ENCODE measurements around the gene PLCH2. TPM values are rescaled to one million over a fixed set of nuclear protein-coding genes. Genes with fewer than 3 reads are reported as not detected.

The PLCH2 gene
- total RNA-seq, 4 donors from 2014 or later = 1.00 to 7.3 (median 4.6) TPM

DNA sequence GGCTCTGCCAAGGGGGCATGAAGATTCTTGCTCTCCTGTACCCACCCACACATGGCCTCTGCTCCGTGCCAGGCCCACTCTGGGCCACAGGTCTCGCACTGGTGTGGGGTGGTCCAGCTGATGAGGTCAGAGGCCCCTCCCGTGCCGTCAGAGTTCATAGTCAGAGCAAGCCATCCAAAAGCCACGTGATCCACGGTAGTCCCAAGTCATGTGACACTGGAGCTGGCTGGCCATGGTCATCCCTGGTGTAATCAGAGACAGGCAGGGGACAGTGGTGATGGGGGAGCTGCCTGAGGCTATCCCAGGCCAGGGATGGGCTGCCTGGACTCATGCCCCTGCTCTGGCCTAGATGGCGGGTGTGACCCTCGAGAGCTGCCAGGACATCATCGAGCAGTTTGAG, 10.5 kb downstream of the PLCH2 start:
- in situ Hi-C loops (cut with MboI; ENCODE audit: low pct_ligation_motif_present in 1 of 4, low pct_unique_long_range_greater_than_20kb in 1 of 4, low sequenced_read_pairs in 3 of 4) (no loop called here), intact Hi-C loops (cut with DNase I; ENCODE audit: low total_unique reads) (no loop called here)
- WGBS, 2 donors (ENCODE audit: low coverage in 1 of 2) = 86% methylated on average over 7 of the region's 9 CpGs; no CpG with 5 or more reads in 1 of the 2 donors
- Histone ChIP-seq H3K4me3 (no peak overlapping the region), H3K9me3 (no peaks in the 10 kb centered on the region), H3K4me1 (no peaks in the 10 kb centered on the region), H3K27me3 (no peaks in the 10 kb centered on the region), H3K36me3 (no peaks in the 10 kb centered on the region), H3K27ac (no peak overlapping the region)
- TF ChIP-seq CTCF (IDR thresholded peaks at IDR 0.05) (no peak), POLR2AphosphoS5 (IDR thresholded peaks at IDR 0.05) (no peak), POLR2A (IDR thresholded peaks at IDR 0.05) (no peak), EP300 (IDR thresholded peaks at IDR 0.05; ENCODE audit: low read depth) (no peak)
- DNase-seq = no peak

DNA sequence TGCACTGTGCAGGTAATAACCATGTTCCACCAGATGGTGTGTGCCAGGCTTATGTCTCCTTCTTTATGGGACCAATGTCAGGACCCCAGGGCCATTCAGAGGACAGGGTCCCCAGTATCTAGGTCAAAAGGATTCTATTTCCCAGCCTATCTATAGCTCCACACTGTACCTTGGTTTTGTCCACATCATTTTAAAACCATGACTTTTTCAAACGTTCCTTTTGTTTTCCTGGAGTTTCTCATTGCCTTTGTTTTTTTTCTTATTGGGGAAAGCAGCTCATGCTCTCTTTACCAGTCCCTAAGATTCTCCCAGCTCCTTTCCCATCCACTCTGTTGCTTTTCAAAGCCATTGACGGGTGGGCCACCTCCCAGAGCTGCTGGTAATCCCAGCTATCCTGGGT, 12.6 kb downstream of the PLCH2 start:
- intact Hi-C loops (cut with DNase I; ENCODE audit: low total_unique reads) = no loop called here
- DNase-seq = no peak
- Histone ChIP-seq H3K4me3 (no peak overlapping the region), H3K27me3 (peaks cover 13% of the 10 kb centered on the region), H3K27ac (no peak overlapping the region), H3K4me1 (no peaks in the 10 kb centered on the region), H3K36me3 (no peaks in the 10 kb centered on the region), H3K9me3 (no peaks in the 10 kb centered on the region)
- TF ChIP-seq POLR2AphosphoS5 (IDR thresholded peaks at IDR 0.05) = no peak
- no peak for TF ChIP-seq POLR2A (IDR thresholded peaks at IDR 0.05)
- in situ Hi-C loops (cut with MboI; ENCODE audit: low pct_ligation_motif_present in 1 of 4, low pct_unique_long_range_greater_than_20kb in 1 of 4, low sequenced_read_pairs in 3 of 4) = no loop called here
- WGBS, 2 donors (ENCODE audit: low coverage in 1 of 2) = 92 to 93% methylated on average over 1 to 2 of the region's 2 CpGs

GRCh38 chr1:2489615-2490014, 13.5 kb downstream of the PLCH2 start:
- in situ Hi-C loops (cut with MboI; ENCODE audit: low pct_ligation_motif_present in 1 of 4, low pct_unique_long_range_greater_than_20kb in 1 of 4, low sequenced_read_pairs in 3 of 4) = no loop called here
- 91% methylated on average over 14 of the region's 14 CpGs; no CpG with 5 or more reads in 1 of the 2 donors for WGBS, 2 donors (ENCODE audit: low coverage in 1 of 2)
- TF ChIP-seq POLR2A (IDR thresholded peaks at IDR 0.05) = no peak
- no peak for TF ChIP-seq POLR2AphosphoS5 (IDR thresholded peaks at IDR 0.05)
- no peak for TF ChIP-seq EP300 (IDR thresholded peaks at IDR 0.05; ENCODE audit: low read depth)
- H3K27ac ChIP-seq = no peak overlapping the region
- H3K27me3 ChIP-seq = peaks cover 13% of the 10 kb centered on the region
- peaks cover 0 to 3% (median 1%) of the 10 kb centered on the region in 4 donors for H3K4me1 ChIP-seq
- H3K4me3 ChIP-seq = no peak overlapping the region
- H3K36me3 ChIP-seq = no peaks in the 10 kb centered on the region
- no peak for DNase-seq
- intact Hi-C loops (cut with DNase I; ENCODE audit: low total_unique reads) = no loop called here
- H3K9me3 ChIP-seq = no peaks in the 10 kb centered on the region

DNA sequence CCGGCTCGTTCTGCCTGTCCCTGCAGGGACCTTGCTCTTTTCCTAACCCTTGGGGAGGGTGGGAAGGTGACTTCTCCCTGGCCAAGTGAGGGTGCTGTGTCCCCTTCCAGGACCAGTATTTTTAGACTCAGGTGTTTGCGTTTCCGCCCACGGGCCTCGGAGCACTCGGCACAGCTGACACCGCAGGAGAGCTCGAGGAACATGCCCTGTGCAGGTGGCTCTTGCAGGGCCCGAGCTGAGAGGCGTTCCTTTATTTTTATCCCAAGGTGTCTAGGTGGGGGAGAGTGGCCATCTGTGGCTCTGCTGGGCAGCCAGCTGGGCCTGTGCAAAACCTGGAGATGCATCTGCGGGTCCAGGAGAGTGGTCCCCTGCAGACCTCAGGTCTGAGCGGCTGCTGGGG, 16.0 kb downstream of the PLCH2 start:
- no peaks in the 10 kb centered on the region for H3K9me3 ChIP-seq
- 71% methylated on average over 12 of the region's 13 CpGs; no CpG with 5 or more reads in 1 of the 2 donors for WGBS, 2 donors (ENCODE audit: low coverage in 1 of 2)

DNA sequence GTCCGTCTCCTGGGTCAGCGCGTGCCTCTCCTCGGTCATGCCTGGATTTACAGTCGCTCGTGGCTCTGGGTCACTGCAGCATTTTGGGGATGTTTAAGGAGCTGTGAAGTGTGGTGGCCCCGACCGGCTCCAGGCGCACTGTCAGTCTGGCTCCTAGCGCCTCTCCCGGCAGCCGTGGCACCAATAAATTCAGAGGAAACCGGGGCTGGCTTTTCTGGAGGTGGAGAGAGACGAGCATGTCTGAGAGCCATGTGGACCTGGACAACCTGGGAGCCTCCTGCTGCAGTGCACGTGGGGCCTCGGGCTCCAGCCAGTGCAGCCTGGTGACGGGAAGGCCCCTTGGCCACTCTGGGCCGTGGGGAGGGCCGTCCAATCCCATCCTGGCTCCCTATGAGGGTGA, 17.1 kb downstream of the PLCH2 start:
- Histone ChIP-seq H3K9me3 (no peaks in the 10 kb centered on the region), H3K27me3 (peaks cover 15% of the 10 kb centered on the region), H3K36me3 (no peaks in the 10 kb centered on the region), H3K4me1 (peaks cover 0 to 3% (median 1%) of the 10 kb centered on the region in 4 donors), H3K4me3 (no peak overlapping the region), H3K27ac (no peak overlapping the region)
- intact Hi-C loops (cut with DNase I; ENCODE audit: low total_unique reads) = no loop called here
- DNase-seq = no peak
- TF ChIP-seq CTCF (IDR thresholded peaks at IDR 0.05) (no peak), EP300 (IDR thresholded peaks at IDR 0.05; ENCODE audit: low read depth) (no peak), POLR2A (IDR thresholded peaks at IDR 0.05) (no peak), POLR2AphosphoS5 (IDR thresholded peaks at IDR 0.05) (no peak)
- in situ Hi-C loops (cut with MboI; ENCODE audit: low pct_ligation_motif_present in 1 of 4, low pct_unique_long_range_greater_than_20kb in 1 of 4, low sequenced_read_pairs in 3 of 4) = no loop called here
- 50% methylated on average over 19 of the region's 19 CpGs; no CpG with 5 or more reads in 1 of the 2 donors for WGBS, 2 donors (ENCODE audit: low coverage in 1 of 2)

More for the DNA sequence above, 16.0 kb downstream of the PLCH2 start:
- intact Hi-C loops (cut with DNase I; ENCODE audit: low total_unique reads) = no loop called here
- TF ChIP-seq POLR2A (IDR thresholded peaks at IDR 0.05) = no peak
- TF ChIP-seq EP300 (IDR thresholded peaks at IDR 0.05; ENCODE audit: low read depth) = no peak
- no peak for TF ChIP-seq POLR2AphosphoS5 (IDR thresholded peaks at IDR 0.05)
- TF ChIP-seq CTCF (IDR thresholded peaks at IDR 0.05) = no peak
- no peak for DNase-seq
- in situ Hi-C loops (cut with MboI; ENCODE audit: low pct_ligation_motif_present in 1 of 4, low pct_unique_long_range_greater_than_20kb in 1 of 4, low sequenced_read_pairs in 3 of 4) = no loop called here
- Histone ChIP-seq H3K27me3 (peaks cover 13% of the 10 kb centered on the region), H3K36me3 (no peaks in the 10 kb centered on the region), H3K4me1 (peaks cover 0 to 3% (median 1%) of the 10 kb centered on the region in 4 donors), H3K4me3 (no peak overlapping the region), H3K27ac (no peak overlapping the region)

Measured in transverse colon (tissue), 4 donors.